GM19372 (cell line): ENCODE results near the gene STIM2.
A peak's percentile ranks its signal among the peaks of the same experiment; 100 is the strongest.

ENCODE experiments used
- ATAC-seq: cut with Tn5 transposase; IDR thresholded peaks from one replicate; pipeline ENCODE4 v1.9.1; 2021; ENCODE audit warnings: mild to moderate bottlenecking, low read depth, moderate library complexity; ENCODE audit not compliant: unreplicated experiment

The STIM2 gene

DNA sequence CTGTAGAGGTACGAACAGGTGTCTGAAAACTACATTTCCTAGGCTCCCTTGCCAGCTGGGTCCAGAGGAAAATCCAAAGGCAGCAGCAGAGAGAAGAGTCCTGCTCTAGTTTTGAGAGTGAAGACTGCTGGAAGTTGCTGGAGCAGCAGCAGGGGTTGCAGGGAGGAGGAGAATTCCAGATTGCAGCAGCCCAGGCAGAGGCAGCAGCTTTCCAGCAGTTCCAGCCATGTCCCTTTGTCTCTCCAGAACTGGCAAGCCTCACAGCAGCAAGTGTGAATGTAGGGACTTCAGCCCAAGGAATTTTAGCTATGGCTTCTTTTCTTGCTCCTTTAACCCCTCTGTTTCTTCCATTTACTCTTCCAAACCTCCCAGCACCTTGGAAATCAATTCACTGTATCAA, 24.1 kb upstream of the STIM2 start:
- no peak for ATAC-seq

DNA sequence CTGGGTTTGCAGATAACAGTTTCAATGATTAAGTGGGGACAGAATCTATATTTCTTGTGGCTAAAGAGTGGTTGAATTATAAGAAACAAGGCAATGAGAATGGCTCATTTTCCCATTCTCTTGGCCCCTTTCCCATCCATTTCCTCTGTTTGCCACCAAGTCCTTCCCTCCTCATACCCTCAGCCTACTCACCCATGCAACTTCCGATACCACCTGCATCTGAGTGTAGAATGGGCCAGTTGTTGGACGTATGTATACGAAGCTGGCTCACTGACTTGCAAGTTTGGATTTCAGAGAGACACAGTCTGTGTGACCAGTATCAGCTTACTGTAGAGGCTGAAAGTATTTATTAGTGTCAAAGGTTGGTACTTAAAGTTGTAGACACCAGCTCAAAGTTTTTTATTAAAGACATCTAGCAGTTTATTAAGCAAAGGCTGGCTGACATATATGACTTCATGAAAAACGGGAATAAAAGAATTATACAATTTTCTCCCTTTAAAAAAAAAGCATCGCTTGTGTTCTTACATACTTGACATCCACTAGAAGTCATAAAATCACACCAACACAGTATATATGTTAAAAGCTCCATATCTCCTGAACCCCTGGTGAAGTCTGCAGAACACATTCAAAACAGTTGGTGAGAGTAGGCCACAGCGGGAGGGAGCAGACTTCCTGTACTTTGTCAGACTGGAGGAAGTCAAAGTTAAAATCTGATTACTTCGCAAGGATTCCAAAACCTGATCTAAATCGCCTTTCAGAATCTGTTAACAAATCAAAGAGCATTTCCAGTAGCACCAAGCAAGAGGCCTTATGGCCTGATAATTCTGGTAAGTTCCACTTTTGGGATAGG, 22.4 kb upstream of the STIM2 start:
- ATAC-seq, result no peak

DNA sequence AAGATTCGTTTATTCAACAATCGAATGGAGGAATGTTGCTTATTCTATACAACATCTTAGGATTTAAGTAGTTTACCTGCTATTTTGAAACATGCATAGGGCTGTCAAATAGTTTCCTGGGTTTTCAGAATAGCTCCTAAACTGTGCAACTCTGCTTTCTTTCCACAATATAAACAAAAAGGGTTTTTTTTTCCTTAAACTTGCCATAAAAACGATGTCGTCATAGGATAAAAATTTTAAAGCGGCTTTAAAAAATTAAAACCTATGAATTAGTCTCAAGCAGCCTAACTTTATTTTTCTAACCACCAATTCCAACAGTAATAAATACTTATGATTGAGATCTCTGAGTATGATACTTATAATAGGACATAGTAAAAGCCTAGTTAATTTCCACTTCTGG, 21.6 kb upstream of the STIM2 start:
- no peak for ATAC-seq

DNA sequence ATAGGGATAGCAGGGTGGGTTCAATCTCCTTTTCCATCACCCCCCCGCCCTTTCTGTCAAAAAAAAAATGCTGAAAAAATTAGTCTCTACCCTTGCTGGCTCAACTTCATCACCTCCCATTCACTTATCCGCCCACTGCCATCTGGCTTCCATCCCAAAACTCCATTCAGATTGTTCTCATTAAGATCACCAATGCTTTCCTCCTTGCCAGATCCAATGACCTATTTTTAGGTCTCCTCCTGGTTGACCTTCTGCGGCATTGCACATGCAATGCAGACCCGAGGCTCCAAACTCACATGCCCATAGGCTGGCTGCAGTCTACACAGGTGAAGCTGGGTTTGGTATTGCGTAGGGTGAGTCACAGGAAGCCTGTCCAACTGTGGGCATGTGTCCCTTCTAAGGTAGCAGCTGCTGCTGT, 21.1 kb upstream of the STIM2 start:
- ATAC-seq, result no peak

DNA sequence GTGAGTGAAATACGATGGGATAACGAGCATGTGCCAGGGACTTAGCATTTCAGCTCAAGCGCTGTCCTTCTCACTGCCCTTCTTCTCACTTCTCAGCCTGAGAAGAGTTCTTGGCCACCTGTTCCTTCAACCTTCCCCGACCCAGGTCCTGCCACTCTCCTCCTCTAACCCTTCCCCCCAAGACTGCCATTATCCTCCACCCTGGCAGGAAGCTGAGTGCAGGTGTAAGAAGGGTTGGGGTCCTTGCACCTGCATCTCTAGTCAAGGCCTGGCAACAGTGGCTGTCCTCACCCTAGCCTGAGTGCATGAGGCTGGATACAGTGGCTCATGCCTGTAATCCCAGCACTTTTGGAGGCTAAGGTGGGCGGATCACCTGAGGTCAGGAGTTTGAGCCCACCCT, 19.9 kb upstream of the STIM2 start:
- no peak for ATAC-seq

DNA sequence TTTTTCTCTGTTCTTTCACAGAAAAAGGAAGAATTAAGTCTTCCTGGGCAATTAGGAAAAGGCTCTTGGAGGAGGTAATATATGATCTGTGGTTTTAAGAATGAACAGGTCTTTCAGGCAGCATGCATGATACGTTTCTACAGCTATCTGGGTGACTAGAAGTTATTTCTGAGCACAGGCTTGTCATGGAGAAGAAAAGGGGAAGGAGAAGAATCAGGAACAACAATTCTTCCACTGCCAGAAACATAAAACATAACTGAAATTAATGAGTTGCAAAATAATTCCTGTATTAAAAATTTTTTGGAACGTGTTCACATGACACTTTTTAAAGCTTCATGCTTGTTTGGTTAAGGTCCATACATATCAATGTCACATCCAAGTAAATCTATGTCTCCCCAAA, 17.7 kb upstream of the STIM2 start:
- no peak for ATAC-seq

DNA sequence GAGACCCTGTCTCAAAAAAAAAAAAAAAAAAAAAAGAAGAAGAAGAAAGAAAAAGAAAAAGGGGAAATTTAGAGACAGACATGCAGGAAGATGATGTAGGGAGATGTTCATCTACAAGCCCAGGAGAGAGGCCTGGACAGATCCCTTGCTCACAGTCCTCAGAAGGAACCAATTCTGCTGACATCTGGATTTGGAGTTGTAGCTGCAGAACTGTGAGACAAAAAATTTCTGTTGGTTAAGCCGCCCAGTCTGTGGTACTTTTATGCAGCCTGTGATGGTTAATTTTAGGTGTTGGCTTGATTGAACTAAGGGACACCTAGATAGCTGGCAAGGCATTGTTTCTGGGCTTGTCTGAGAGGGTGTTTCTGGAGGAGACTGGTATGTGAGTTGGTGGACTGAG, 10.1 kb upstream of the STIM2 start:
- no peak for ATAC-seq

DNA sequence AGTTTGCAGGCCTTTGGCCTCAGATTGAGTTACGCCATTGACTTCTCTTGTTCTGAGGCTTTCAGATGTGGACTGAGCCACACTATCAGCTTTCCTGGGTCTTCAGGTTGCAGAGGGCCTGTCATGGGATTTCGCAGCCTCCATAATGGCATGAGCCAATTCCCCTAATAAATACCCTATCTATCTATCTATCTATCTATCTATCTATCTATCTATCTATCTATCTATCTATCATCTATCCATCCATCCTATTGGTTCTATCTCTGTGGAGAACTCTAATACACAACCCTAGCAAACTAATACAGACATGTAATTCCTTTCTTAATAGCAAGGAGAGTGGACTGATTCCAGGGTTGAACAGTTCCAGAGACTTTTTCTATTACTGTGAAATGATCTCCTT, 9.5 kb upstream of the STIM2 start:
- no peak for ATAC-seq

DNA sequence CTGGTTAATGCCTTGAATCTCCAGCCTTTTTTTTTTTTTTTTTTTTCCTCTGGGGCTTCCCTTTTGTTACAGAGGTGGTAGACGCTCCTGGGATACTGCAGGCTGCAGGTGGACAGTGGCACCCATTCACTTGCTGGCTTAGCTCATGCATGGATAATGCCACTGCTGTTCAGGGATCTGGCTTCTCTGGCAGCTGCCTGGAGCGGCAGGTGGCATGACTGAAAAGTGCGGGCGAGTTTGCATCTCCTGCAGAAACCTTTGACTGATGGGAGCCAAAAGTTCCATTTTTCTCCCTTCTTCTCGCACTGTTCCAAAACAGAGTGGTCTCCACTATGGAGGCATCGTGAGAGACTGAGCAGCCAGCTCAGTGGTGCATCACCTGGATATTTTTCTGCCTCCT, 5.9 kb upstream of the STIM2 start:
- ATAC-seq, result no peak

DNA sequence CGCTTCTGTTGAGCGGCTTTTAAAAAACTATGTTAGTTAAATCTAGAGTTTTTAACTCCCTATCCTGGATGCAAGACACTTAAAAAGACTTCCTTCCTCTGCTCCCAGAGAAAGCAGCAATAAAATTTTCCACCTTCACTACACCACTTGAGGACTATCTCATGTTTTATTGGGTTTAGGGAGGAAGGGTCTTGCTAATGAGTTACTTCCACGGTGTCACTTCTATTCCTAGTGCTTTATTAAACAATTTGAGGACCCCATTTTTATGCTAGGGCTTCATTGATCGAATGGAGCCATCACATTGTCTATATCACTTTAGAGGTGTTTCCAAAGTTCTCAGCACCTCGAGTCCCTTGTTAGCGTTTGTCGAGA, 3.7 kb upstream of the STIM2 start:
- ATAC-seq, result no peak

DNA sequence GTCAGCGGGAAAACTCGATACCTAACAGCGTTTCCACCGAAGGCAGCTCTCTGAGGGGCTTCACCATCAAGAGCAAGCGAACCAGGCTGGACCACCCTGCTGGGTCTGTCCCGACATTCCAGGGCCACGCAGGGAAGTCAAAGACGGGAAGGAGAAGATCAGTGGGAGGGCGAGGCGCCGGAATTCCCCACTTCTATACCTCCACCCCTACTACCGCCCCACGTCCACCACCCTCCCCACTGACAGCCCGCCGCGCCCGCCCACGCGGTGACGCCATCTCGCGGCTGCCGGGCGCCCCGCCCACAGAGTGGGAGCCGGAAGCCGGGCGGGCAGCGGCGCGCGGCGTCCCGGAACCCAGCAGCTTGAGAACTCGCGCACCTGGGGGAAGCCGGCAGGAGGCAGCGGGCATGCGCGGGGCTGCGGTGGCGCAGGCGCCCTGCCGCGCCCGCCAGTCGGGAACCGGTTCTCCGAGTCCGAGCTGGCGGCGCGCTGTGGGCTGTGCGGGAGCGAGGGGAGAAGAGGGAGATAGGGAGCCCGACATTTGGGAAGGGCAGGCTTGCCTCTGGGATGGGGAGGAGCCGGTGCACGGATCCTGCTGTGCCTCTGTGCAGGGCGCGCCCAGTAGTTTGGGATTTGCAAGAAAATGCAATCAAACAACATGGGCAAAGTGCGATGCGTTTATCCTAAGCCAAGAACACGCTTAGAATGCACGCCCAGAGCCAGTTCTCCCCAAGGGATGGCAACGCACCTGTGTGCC, 3.2 kb upstream of the STIM2 start:
- ATAC-seq, result peak; percentile 50

DNA sequence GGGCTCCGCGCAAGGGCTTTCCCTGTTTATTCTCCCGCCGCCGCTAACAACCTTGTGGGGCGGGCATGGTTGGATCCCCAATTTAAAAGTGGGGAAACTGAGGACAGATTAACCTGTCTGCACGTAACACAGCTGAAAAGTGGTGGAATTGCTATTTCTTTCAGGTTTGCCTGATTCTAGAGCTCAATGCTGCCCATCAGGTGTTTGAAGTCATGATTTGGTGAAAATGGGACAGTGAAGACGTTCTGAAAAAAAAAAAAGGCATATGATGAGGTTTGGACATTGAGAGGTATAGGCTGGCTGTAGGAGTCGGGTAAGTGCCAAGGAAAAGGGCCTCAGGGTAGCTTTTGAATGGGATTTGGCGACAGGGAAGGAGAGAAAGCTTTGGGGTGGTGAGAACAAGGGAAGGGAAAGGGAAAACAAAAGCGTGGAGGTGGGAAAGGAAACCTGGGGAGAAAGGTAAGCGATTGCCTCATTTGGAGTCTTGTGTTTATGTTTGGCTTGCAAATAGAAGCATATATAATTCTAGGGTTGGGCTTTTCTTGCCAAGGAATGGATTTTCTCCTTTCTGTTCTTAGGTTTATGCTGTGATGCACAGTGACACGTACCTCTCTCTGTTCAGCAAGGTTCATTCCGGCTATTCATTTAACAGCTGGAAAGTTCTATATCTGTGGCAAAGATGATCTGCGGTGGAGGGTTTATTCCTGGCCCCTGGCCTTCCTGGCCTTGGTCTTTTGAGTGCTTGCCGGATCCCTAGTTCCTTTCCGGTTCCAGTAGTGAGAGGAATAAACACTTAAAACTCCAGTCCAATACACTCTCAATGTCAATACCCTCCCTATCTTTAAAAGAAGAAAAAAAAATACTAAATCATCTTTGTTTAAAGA, 2.4 kb upstream of the STIM2 start:
- no peak for ATAC-seq

DNA sequence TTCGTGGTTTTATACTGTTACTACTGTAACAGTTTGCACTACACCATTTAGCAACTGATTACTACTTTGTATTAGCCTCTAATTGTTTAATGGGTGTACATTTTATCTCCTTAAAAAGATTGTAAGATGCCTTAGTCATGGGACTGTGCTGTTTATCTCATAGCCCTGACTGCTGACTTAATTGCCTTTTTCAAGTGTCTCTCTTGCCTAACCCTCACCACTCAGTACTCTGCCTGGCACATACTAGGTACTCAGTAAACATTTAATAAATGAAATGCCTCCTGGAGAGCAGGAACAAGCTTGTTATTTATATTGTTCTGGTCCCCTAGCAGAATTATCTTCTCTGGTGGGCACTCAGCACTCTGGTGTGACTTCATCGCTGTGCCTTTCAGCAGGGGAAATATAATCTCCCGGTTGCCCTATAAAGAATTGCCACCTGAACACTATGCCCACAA, 1.7 kb upstream of the STIM2 start:
- no peak for ATAC-seq

DNA sequence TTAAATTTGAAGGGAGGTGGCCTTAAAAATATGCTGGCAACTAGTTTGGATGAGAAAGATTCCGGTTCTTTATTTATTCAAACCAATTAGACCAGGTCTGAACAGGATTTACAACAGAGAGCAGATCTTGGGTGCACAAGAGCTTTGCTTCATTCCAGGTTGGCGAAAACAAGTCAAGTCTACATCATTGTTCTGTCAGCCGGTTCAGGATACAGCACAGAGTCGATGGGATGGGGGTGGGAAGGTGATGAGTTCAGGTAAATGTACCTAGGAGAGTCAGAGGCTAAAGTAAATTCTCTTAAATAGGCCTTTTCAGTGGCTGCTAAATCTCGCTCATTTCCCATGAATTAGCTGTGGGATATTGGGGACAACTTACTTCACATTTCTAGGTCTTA, 882 bp upstream of the STIM2 start:
- no peak for ATAC-seq

DNA sequence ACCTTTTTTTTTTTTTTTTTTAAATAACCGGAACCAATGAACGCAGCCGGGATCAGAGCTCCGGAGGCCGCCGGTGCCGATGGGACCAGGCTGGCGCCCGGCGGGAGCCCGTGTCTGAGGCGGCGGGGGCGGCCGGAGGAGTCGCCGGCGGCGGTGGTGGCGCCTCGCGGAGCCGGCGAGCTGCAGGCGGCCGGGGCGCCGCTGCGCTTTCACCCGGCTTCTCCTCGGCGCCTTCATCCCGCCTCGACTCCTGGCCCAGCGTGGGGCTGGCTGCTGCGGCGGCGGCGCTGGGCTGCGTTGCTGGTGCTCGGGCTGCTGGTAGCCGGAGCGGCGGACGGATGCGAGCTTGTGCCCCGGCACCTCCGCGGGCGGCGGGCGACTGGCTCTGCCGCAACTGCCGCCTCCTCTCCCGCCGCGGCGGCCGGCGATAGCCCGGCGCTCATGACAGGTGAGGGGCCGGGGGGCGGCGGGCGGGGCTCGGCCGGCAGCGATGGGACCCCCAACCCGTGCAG, 337 bp downstream of the STIM2 start:
- ATAC-seq, result peak; percentile 23

DNA sequence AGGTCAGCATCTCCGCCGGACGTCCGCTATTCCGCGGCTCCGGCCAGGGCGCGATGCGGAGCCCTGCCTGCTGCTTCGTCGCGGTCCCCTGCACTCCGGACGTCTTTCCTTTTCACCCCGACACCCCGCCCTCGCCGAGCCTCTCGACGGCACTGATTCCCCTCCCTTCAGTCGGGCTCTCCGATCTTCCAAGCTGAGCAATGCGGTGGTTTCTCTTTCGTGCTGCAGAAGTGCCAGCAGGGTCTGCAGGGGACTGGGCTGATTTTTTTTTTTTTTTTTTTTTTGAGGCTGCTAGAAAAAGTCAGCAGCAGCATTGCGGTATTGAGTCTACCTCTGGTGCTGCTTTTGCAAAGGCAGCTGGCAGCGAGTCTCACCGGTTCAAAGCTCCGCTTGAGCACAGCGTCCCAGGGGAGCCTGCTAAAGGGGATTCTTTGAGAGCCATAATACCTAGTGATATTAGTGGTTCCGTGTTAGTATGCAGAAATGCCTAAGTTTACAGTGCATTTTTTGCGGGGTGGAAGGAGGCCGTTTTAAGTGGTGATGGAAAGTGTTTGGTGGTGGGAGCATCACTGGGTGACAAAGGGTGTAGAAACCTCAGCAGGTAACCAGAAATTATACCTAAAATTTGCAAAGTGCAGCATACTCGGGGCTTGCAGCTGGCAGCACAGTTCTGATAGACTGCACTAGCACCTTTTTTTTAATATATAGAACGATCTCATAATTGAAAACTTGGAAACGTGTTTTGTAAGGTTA, 969 bp downstream of the STIM2 start:
- ATAC-seq, result peak; percentile 33

DNA sequence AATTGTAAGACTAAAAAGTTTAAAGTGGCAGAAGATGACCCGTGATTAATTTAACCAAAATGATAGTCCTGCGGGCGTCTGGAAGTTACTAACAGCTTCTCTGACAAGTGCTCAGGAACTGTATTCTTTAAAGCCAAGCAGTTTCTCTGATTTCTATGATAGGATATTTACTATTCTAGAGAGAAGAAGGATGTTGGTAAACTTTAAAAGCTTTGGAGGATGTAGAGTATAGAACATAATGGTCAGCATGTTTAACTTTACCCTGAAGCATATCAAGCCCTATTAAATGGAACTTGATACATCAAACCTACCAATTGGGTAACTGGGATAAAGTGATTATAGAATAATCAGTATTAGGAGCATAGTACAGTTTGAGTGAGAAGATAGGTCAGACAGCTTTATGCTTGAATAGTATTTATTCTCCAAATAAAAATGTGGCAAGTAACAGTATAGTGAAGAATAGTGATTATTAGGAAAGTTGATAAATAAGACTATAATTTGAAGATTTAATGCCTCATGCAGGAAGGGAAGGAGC, 1.8 kb downstream of the STIM2 start:
- ATAC-seq, result no peak

DNA sequence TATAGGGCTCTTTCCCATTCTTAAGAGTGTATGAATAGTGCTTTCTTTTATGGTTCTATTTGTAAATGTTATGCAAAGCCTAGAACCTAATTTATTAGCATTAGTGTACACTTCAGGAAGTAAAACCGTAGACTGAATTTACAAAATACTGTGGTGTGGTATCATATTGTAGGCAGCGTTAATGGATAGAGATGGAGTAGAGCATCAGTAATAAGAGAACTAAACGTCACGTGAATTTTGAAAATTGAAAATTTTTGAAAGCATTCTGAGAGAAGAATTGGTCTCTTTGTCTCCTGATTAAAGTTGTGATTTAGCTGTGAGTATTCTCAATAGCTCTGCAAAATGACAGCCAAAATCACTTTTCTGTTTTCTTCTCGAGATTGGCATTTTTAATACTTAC, 2.9 kb downstream of the STIM2 start:
- no peak for ATAC-seq

DNA sequence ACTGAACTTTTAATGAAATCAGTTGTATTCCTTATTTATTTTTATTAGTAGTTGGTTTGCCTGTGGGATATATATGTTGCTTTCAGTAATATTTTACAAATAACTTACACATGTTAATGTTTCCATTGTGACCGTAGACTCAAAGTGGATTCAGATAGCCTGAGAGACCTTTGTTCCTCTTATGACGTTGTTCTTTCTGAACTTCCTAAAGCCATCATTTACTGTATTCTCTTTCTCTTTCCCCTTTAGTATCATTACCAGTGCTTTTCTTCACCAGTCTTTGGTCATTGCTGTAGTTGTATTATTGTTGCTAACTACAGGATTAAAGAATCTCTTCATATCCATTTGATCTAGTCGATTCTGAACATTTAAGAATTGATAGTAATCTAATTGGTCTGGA, 4.3 kb downstream of the STIM2 start:
- no peak for ATAC-seq

DNA sequence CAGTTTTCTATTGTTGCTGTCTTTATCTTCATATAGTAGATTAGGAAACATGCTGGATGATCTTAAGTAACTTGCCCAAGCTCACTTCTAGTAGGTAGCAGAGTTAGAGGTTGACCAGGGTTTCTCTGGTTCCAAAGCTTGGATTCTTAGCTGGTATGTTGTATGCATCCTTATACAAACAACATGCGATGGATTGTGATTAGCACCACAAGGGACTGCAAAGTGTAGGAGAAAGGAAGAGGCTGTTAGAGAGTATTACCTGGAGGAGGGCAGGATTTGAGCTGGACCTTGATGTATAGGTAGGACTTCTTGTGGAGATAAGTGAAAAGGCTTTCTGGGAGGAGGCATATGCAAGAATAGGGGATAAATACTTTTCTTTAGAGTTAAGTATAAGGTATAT, 5.6 kb downstream of the STIM2 start:
- no peak for ATAC-seq
